Epithelial cell of esophagus (primary cell): ENCODE data around the gene FAM131B.
"Not testable (repeated sequence)": the region's sequence is repeated elsewhere in the genome, so short reads cannot be mapped to it uniquely, and the experiment has no call there.

Experiments
- DNase-seq: peaks from one replicate; pipeline ENCODE4 v3.0.0; 2010; ENCODE audit warnings: low read depth
- H3K4me3 ChIP-seq: 2 replicates; pipeline ENCODE4 v1.5.1; 2011; ENCODE audit warnings: mild to moderate bottlenecking, low read length, control low read depth
- CTCF ChIP-seq: IDR thresholded peaks from 2 replicates; pipeline ENCODE4 v1.5.1; 2011; ENCODE audit warnings: low read depth, mild to moderate bottlenecking, low read length, control low read depth, inconsistent platforms; ENCODE audit not compliant: insufficient read depth; ENCODE audit errors: missing control alignments

The FAM131B gene

GRCh38 chr7:143394068-143394467 is 31.6 kb upstream of the FAM131B start:
- no peak for TF ChIP-seq CTCF
- no peak for DNase-seq
- H3K4me3 ChIP-seq, result no peak overlapping the region

DNA sequence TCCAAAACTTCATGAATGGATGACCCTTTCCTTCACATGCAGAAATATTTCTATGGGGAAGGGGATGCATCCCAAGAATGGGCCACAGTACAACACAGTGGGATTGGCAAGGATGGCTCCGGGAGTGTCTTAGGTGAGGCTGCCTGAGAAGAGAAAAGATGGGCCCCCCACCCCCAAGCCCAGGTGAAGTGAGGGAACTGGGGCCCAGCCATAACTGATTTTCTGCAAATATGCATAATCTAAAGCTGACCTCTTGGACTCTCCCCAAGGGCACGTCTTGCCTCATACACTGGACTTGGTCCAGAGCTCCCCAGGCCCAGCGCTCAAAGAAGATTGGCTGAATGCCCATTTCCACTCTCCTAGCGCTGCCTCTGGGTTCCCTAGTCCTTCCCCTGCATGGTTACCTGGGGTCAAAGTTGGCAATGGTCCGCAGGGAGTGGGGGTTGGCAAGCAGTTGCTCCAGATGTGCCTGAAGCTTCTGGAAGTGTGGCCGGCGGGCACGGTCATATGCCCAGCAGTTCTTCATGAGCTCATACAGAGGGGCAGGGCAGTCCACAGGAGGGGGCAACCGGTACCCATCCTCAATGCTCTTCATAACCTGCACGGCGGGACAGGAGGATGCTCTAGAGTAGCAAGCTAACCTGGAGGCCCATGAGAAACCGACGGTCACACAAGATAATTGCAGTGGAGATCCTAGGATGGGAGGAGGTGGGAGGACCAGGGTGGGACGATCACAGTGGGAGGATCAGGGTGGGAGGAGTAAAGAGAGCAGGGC is 30.9 kb upstream of the FAM131B start:
- no peak overlapping the region for H3K4me3 ChIP-seq
- TF ChIP-seq CTCF, result no peak
- DNase-seq, result no peak

DNA sequence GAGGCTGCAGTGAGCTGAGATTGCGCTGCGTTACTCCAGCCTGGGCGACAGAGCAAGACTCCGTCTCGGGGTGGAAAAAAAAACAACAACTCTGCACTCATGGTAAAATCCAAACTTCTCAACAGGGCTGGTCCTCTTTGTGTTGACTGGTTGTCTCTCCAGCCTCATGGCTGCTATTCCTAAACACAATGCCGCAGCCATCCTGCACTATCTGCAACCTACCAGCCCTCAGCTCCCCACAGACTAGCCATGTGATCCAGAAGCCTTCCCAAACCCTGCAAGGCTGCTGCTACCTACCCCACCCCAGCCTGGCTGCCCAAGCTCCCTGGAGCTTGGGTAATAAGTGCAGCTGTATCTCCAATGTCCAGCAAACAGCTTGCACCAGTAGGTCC is 30.4 kb upstream of the FAM131B start:
- no peak overlapping the region for H3K4me3 ChIP-seq
- no peak for TF ChIP-seq CTCF
- DNase-seq, result no peak

- H3K4me3 ChIP-seq, DNase-seq: not testable (repeated sequence)
Measured at GRCh38 chr7:143392427-143392826, 29.9 kb upstream of the FAM131B start.

GRCh38 chr7:143391462-143392404 is 29.2 kb upstream of the FAM131B start:
- no peak for TF ChIP-seq CTCF
- H3K4me3 ChIP-seq, result no peak overlapping the region
- no peak for DNase-seq

DNA sequence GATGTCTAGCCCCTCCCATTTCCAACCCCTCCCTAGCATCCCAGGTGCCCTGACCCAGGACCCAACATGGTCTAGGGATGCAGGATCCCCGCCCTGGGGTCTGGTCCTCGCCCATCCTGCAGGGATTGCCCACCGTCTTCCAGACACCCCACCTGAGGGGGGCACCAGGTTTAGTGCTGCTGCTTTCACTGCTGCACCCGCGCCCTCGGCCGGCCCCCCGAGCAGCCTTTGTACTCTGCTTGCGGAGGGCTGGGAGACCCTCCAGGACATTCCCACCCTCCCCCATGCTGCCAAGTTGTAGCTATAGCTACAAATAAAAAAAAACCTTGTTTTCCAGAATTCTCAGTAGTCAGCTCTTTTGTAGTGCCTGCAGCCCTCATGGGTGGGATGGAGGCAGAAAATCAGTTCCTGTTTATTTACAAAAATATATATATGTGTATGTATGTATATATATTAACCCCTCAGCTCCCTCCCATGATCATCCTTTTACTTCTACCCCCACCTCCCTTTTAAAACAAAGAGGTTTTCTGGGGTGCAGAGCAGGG is 28.3 kb upstream of the FAM131B start:
- TF ChIP-seq CTCF, result no peak
- DNase-seq, result no peak

GRCh38 chr7:143390104-143390772 is 27.7 kb upstream of the FAM131B start:
- no peak for DNase-seq

More for the DNA sequence above, 28.3 kb upstream of the FAM131B start:
- no peak overlapping the region for H3K4me3 ChIP-seq

More at GRCh38 chr7:143390104-143390772, 27.7 kb upstream of the FAM131B start:
- H3K4me3 ChIP-seq, result no peak overlapping the region
- no peak for TF ChIP-seq CTCF
